K562 (cell line): ENCODE results near the gene C2CD2. TPM values are rescaled to one million over a fixed set of nuclear protein-coding genes. Genes with fewer than 3 reads are reported as not detected.

Experiments used
- ATAC-seq: fragments of 200-7000 bp; cut with Tn5 transposase; 3 replicates; pipeline ENCODE4 v1.9.1; 2020; ENCODE audit warnings: moderate library complexity
- BruUV-seq: library from RNA; stranded (reverse); fragments of 400-500 nt; replicated peaks from 2 replicates; lab custom pipeline; 2021; lab: Mats Ljungman, UMichigan
- CTCF ChIA-PET: fragments of 300-600 bp; formaldehyde crosslinking; extraction: SDS; loops from one replicate; lab custom pipeline; 2021; ENCODE audit warnings: low intra/inter-chr PET ratio; lab: Yijun Ruan, JAX
- POLR2A ChIA-PET: fragments of 300-600, 350-650 bp; sonication (Branson Sonifier 250); formaldehyde crosslinking; extraction: SDS; loops from one replicate; lab custom pipeline; 2021; ENCODE audit warnings: antibody characterized with exemption, inconsistent platforms; lab: Yijun Ruan, JAX
- DNase-seq, 4 experiments: peaks; one replicate each; pipeline versions ENCODE4 v3.0.0 to v3.0.0-alpha.2; 2011 to 2018; ENCODE audit warnings: low spot score in 3 of 4, mixed read lengths in 3 of 4; ENCODE audit errors: extremely low read depth in 1 of 4
- FAIRE-seq: peaks from 2 replicates; lab custom pipeline; 2011; peaks lifted over from hg19 to GRCh38; lab: Jason Lieb, UNC
- H2AFZ ChIP-seq: 2 replicates; pipeline ENCODE4 v1.6.0; 2011; ENCODE audit warnings: low read depth, low read length, control low read depth, inconsistent platforms
- H3K27ac ChIP-seq: fragments of 200-600 bp; 3 replicates; pipeline ENCODE4 v1.8.0; 2011; ENCODE audit warnings: low read depth, mild to moderate bottlenecking, control low read depth, inconsistent platforms, low read length, moderate library complexity, mixed read lengths; ENCODE audit errors: extremely low read depth
- H3K27me3 ChIP-seq, 2 experiments: fragments of 300-600 bp in 1 of 2; 2 replicates in 1 of 2; 3 replicates in 1 of 2; pipeline versions ENCODE4 v1.6.0 to v1.8.0; 2011; ENCODE audit warnings: inconsistent platforms in 2 of 2, low read length in 2 of 2, mild to moderate bottlenecking in 1 of 2, mixed read lengths in 1 of 2, moderate library complexity in 1 of 2; ENCODE audit not compliant: control insufficient read depth in 2 of 2, insufficient read depth in 2 of 2
- H3K36me3 ChIP-seq: fragments of 300-600 bp; 3 replicates; pipeline ENCODE4 v1.8.0; 2011; ENCODE audit warnings: mild to moderate bottlenecking, low read length, inconsistent platforms; ENCODE audit not compliant: control insufficient read depth, insufficient read depth
- H3K4me1 ChIP-seq, 2 experiments: fragments of 200-600 bp in 1 of 2; replicated peaks in 1 of 2; 2 replicates in 1 of 2; 3 replicates in 1 of 2; pipeline versions ENCODE4 v1.5.1 to v1.8.0; 2011; ENCODE audit warnings: inconsistent platforms in 2 of 2, low read length in 2 of 2, mild to moderate bottlenecking in 1 of 2, mixed read lengths in 1 of 2, moderate library complexity in 1 of 2; ENCODE audit not compliant: control insufficient read depth in 2 of 2, insufficient read depth in 2 of 2
- H3K4me2 ChIP-seq: 2 replicates; pipeline ENCODE4 v1.6.1; 2011; ENCODE audit warnings: low read length, control low read depth, inconsistent platforms, mixed read lengths; ENCODE audit not compliant: insufficient read depth
- H3K4me3 ChIP-seq: fragments of 200-600 bp; sonication (generic), shearing (Covaris generic); 2 replicates; pipeline ENCODE4 v1.5.1; 2016; ENCODE audit warnings: control low read depth, inconsistent platforms
- H3K79me2 ChIP-seq: fragments of 200-600 bp; 3 replicates; pipeline ENCODE4 v1.8.0; 2011; ENCODE audit warnings: low read length, inconsistent platforms; ENCODE audit not compliant: control insufficient read depth, insufficient read depth
- H3K9ac ChIP-seq, 2 experiments: 2 replicates each; pipeline versions ENCODE4 v1.6.0 to v1.6.1; 2011; ENCODE audit warnings: low read depth in 2 of 2, low read length in 2 of 2, control low read depth in 1 of 2, inconsistent platforms in 1 of 2, mild to moderate bottlenecking in 1 of 2, mixed read lengths in 1 of 2; ENCODE audit not compliant: insufficient read depth in 1 of 2
- H3K9me1 ChIP-seq: one replicate; pipeline ENCODE4 v1.6.0; 2011; ENCODE audit warnings: inconsistent platforms, mild to moderate bottlenecking, low read length, moderate library complexity; ENCODE audit not compliant: control insufficient read depth, insufficient read depth
- H3K9me3 ChIP-seq: replicated peaks from 2 replicates; pipeline ENCODE4 v1.5.1; 2011; ENCODE audit warnings: low read depth, low read length, inconsistent platforms; ENCODE audit not compliant: control insufficient read depth, insufficient read depth
- H4K20me1 ChIP-seq: replicated peaks from 2 replicates; pipeline ENCODE4 v1.6.1; 2011; ENCODE audit warnings: low read length, inconsistent platforms, mixed read lengths; ENCODE audit not compliant: control insufficient read depth, insufficient read depth
- BHLHE40 ChIP-seq: IDR thresholded peaks from 2 replicates; pipeline ENCODE4 v1.6.1; 2011; ENCODE audit warnings: low read length, improper control_type of control experiment
- BRF2 ChIP-seq: IDR thresholded peaks from 3 replicates; pipeline ENCODE4 v1.6.1; 2011; ENCODE audit warnings: borderline replicate concordance, mild to moderate bottlenecking; ENCODE audit not compliant: insufficient read length, insufficient read depth
- ETV6 ChIP-seq, 3 experiments: fragments of 150-350 bp in 1 of 3; sonication (generic) in 1 of 3; formaldehyde crosslinking in 1 of 3; IDR thresholded peaks; 2 replicates each; pipeline versions ENCODE4 v1.6.1 to v1.8.0; 2014 to 2022; ENCODE audit warnings: borderline replicate concordance in 2 of 3, low read depth in 2 of 3, antibody characterized with exemption in 1 of 3, low read length in 1 of 3, mild to moderate bottlenecking in 1 of 3, missing genetic modification reagents in 1 of 3
- HDAC1 ChIP-seq, 2 experiments: fragments of 450-650 bp; IDR thresholded peaks; 2 replicates each; pipeline ENCODE4 v1.6.1; 2016 to 2017; ENCODE audit warnings: inconsistent platforms in 1 of 2, mild to moderate bottlenecking in 1 of 2, moderate library complexity in 1 of 2
- KHSRP ChIP-seq: fragments of 450-650 bp; IDR thresholded peaks from 2 replicates; pipeline ENCODE4 v1.6.1; 2017
- NR0B1 ChIP-seq: fragments of 450-650 bp; IDR thresholded peaks from one replicate; pipeline ENCODE4 v1.6.1; 2018; ENCODE audit warnings: mild to moderate bottlenecking, moderate library complexity; ENCODE audit not compliant: partially characterized antibody
- XRCC3 ChIP-seq: fragments of 450-650 bp; IDR thresholded peaks from 2 replicates; pipeline ENCODE4 v1.6.1; 2017; ENCODE audit warnings: mild to moderate bottlenecking, moderate library complexity
- ZC3H4 ChIP-seq: sonication (generic); formaldehyde crosslinking; IDR thresholded peaks from 2 replicates; pipeline ENCODE4 v1.9.0; 2021; ENCODE audit warnings: missing genetic modification reagents, borderline replicate concordance
- ZEB2 ChIP-seq: fragments of 450-650 bp; IDR thresholded peaks from 2 replicates; pipeline ENCODE4 v1.6.1; 2016
- ZNF174 ChIP-seq: fragments of 250-450 bp; sonication (Bioruptor Pico); IDR thresholded peaks from 2 replicates; pipeline ENCODE4 v1.4.0; 2020; ENCODE audit warnings: mild to moderate bottlenecking
- ZNF609 ChIP-seq: sonication (generic); formaldehyde crosslinking; IDR thresholded peaks from 2 replicates; pipeline ENCODE4 v1.8.1; 2023; ENCODE audit warnings: missing genetic modification reagents, mild to moderate bottlenecking, borderline replicate concordance
- ZNF699 ChIP-seq: fragments of 250-450 bp; sonication (Bioruptor Pico); IDR thresholded peaks from 2 replicates; pipeline ENCODE4 v1.8.0; 2021; ENCODE audit warnings: mild to moderate bottlenecking, moderate library complexity; ENCODE audit not compliant: insufficient replicate concordance
- WGBS: fragments of 100-300 bp; shearing (Covaris generic); methylation state at CpG from one replicate; pipeline ENCODE4 v1.1.6; 2016; ENCODE audit warnings: low coverage, mixed read lengths; ENCODE audit not compliant: insufficient coverage; ENCODE audit errors: missing lambda C conversion rate; 5-methylcytosine and 5-hydroxymethylcytosine counted together
- in situ Hi-C: fragments of 300-500 bp; cut with MboI; formaldehyde crosslinking; loops from 4 replicates; pipeline ENCODE4 v1.15.0; 2018; ENCODE audit warnings: inconsistent platforms, mixed read lengths
- intact Hi-C: fragments of 100-400 bp; cut with micrococcal nuclease; formaldehyde crosslinking; loops from 2 replicates; pipeline ENCODE4 v1.14.2; 2022
- polyA plus RNA-seq, 8 experiments: library from polyadenylated mRNA; depleted of rRNA in 4 of 8; stranded (reverse) in 5 of 8; unstranded in 3 of 8; fragments of >200 nt; fragmentation: Nextera tagmentation in 2 of 8; fragmentation: Illumina TruSeq in 1 of 8; extraction: Ambion mirVana in 2 of 8; extraction: Trizol in 1 of 8; gene quantifications; 2 replicates each; pipeline versions ENCODE4 v1.2.1 to v1.2.3, GENCODE V29; 2011 to 2014; ENCODE audit warnings: inconsistent platforms in 1 of 8, missing spikeins in 1 of 8
- total RNA-seq, 7 experiments: library from RNA; depleted of rRNA in 6 of 7; stranded (reverse); fragments of >200 nt in 6 of 7; fragmentation: Illumina TruSeq in 2 of 7; extraction: Trizol in 2 of 7; gene quantifications; 2 replicates each; pipeline versions ENCODE4 v1.2.1 to v1.2.3, GENCODE V29; 2011 to 2021; ENCODE audit warnings: low replicate concordance in 1 of 7

The C2CD2 gene
- total and polyA plus RNA-seq, 9 of the 15 experiments (the other 6 are each of a cell fraction or from before 2014, with no cell fraction given): 1.3 to 21.6 (median 12.1) TPM

- no peak for TF ChIP-seq ETV6 (IDR thresholded peaks at IDR 0.05; ENCODE audit: borderline replicate concordance in 1 of 2, low read depth in 2 of 2, low read length in 1 of 2)
- TF ChIP-seq ETV6 (CRISPR knock-in tag; IDR thresholded peaks at IDR 0.05; ENCODE audit: borderline replicate concordance): no peak
- TF ChIP-seq BRF2: no peak
- TF ChIP-seq, all 486 proteins: peak for 0
These were observed 11.4 kb downstream of the C2CD2 start (continued) for GRCh38 chr21:41942457-41942856.

GRCh38 chr21:41941941-41942340, 11.9 kb downstream of the C2CD2 start:
- peaks cover 5% of the 10 kb centered on the region; the same call in 1 of the 3 replicates for H3K79me2 ChIP-seq
- H3K4me3 ChIP-seq: no peak overlapping the region
- H3K36me3 ChIP-seq: peaks cover 5% of the 10 kb centered on the region; the same call in 1 of the 3 replicates
- ChIA-PET CTCF (no interaction called here), POLR2A (interaction anchor here (0.8 kb wide), 1 partner anchor 8 kb away, joined by 3 read pairs; no protein-coding TSS in a partner anchor)
- H3K9me3 ChIP-seq: no peaks in the 10 kb centered on the region
- no peaks in the 10 kb centered on the region; a peak in 1 of 5 replicates for H3K27me3 ChIP-seq
- no peaks in the 10 kb centered on the region for H3K4me1 ChIP-seq
- 86% methylated on average over 12 of the region's 12 CpGs for WGBS
- no peaks in the 10 kb centered on the region; the same call in 1 of the 2 replicates for H4K20me1 ChIP-seq
- intact Hi-C loops (no loop called here), in situ Hi-C loops (no loop called here)
- no peak overlapping the region for H3K27ac ChIP-seq
- no TSS peak for BruUV-seq
- no peak for FAIRE-seq
- H3K9ac ChIP-seq: no peak overlapping the region
- H3K9me1 ChIP-seq: no peaks in the 10 kb centered on the region
- H3K4me2 ChIP-seq: no peak overlapping the region
- no peak overlapping the region for H2AFZ ChIP-seq
- no peak for ATAC-seq
- no peak for DNase-seq
- TF ChIP-seq ZNF174 (no peak), ZNF699 (no peak), XRCC3 (no peak), HDAC1 (IDR thresholded peaks at IDR 0.05) (no peak), ZNF609 (CRISPR knock-in tag) (no peak), KHSRP (no peak), ZC3H4 (CRISPR knock-in tag) (no peak), NR0B1 (no peak), ZEB2 (no peak), BHLHE40 (no peak)
